Osteoblast (primary cell): ENCODE data around the gene SYT6. TPM values are rescaled to one million over a fixed set of nuclear protein-coding genes. Genes with fewer than 3 reads are reported as not detected.

Source experiments
- DNase-seq: peaks from one replicate; pipeline ENCODE4 v3.0.0; 2011; ENCODE audit warnings: low spot score, mixed read lengths; ENCODE audit not compliant: insufficient read length; ENCODE audit errors: missing footprints
- H2AFZ ChIP-seq: 2 replicates; pipeline ENCODE4 v1.6.0; 2011; ENCODE audit warnings: mild to moderate bottlenecking, low read length
- H3K27ac ChIP-seq: 2 replicates; pipeline ENCODE4 v1.5.1; 2011; ENCODE audit warnings: mild to moderate bottlenecking, low read depth, low read length, moderate library complexity
- H3K27me3 ChIP-seq: 2 replicates; pipeline ENCODE4 v1.6.0; 2012; ENCODE audit warnings: mild to moderate bottlenecking, control low read depth, inconsistent platforms, low read length, moderate library complexity; ENCODE audit not compliant: insufficient read depth
- H3K36me3 ChIP-seq: 2 replicates; pipeline ENCODE4 v1.5.1; 2011; ENCODE audit warnings: mild to moderate bottlenecking, low read length, control low read depth, moderate library complexity; ENCODE audit not compliant: insufficient read depth
- H3K4me1 ChIP-seq: 2 replicates; pipeline ENCODE4 v1.5.1; 2011; ENCODE audit warnings: mild to moderate bottlenecking, low read length, control low read depth, moderate library complexity; ENCODE audit not compliant: insufficient read depth
- H3K4me2 ChIP-seq: 2 replicates; pipeline ENCODE4 v1.6.0; 2011; ENCODE audit warnings: mild to moderate bottlenecking, low read length; ENCODE audit not compliant: insufficient read depth
- H3K4me3 ChIP-seq: fragments of 200-600 bp; sonication (generic); 3 replicates; pipeline ENCODE4 v1.5.1; 2012; ENCODE audit warnings: mild to moderate bottlenecking, low read length, inconsistent platforms; ENCODE audit not compliant: insufficient read depth
- H3K79me2 ChIP-seq: 2 replicates; pipeline ENCODE4 v1.6.0; 2012; ENCODE audit warnings: mild to moderate bottlenecking, low read length, control low read depth, inconsistent platforms; ENCODE audit not compliant: insufficient read depth
- H3K9me3 ChIP-seq: 2 replicates; pipeline ENCODE4 v1.5.1; 2011; ENCODE audit warnings: low read depth, low read length, control low read depth
- H4K20me1 ChIP-seq: 2 replicates; pipeline ENCODE4 v1.6.0; 2012; ENCODE audit warnings: mild to moderate bottlenecking, low read length, control low read depth; ENCODE audit not compliant: insufficient read depth
- CTCF ChIP-seq: IDR thresholded peaks from 2 replicates; pipeline ENCODE4 v1.5.1; 2011; ENCODE audit warnings: mild to moderate bottlenecking, low read depth, low read length, moderate library complexity; ENCODE audit errors: extremely low read depth
- total RNA-seq: library from RNA; depleted of rRNA; stranded (reverse); fragments of >200 nt; gene quantifications from 2 replicates; pipeline ENCODE4 v1.2.3, GENCODE V29; 2012

Gene SYT6
- total RNA-seq, 1 donor: 0.36 TPM

GRCh38 chr1:114122941-114123618 is 30.6 kb downstream of the SYT6 start:
- no peak overlapping the region for H2AFZ ChIP-seq
- no peak for TF ChIP-seq CTCF
- H3K4me3 ChIP-seq: no peak overlapping the region
- no peak overlapping the region for H3K27ac ChIP-seq
- no peak overlapping the region for H3K4me2 ChIP-seq
- H3K27me3 ChIP-seq: peaks cover 5% of the 10 kb centered on the region
- H4K20me1 ChIP-seq: no peaks in the 10 kb centered on the region
- peak; percentile 92 for DNase-seq
- no peaks in the 10 kb centered on the region for H3K4me1 ChIP-seq
- H3K36me3 ChIP-seq: no peaks in the 10 kb centered on the region
- H3K79me2 ChIP-seq: no peaks in the 10 kb centered on the region
- no peaks in the 10 kb centered on the region for H3K9me3 ChIP-seq

DNA sequence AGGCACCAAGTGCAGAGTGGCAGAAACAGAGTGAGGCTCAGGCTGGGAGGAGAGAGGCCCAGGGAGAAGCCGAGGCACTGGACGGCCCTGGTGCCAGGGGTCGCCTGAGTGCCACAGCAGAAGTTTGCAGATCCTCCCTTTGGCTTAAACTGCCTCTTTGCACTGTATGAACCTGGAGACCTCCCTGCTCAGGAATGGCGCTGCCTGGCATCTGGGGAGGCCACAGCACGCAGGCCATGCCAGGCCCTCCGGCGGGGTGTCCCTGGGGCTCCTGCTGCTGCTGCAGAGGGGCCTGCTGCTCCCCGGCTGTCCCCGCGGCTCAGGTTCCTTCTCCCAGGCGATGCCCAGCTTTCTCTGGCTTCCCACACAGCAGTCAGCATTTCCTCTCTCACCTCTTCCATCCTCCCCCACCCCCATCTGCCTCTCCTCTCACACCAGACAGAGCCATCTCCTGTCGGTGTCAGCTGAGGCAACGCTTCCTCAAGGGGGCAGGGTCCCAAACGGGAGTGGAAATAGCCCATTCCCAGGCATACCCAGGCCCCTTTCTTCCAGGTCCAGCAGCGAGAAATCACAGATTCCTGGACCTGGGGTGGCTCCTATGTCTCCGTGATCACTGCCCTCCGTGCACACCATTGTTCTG is 35.2 kb downstream of the SYT6 start:
- Histone ChIP-seq H3K4me2 (no peak overlapping the region), H2AFZ (no peak overlapping the region), H3K79me2 (no peaks in the 10 kb centered on the region), H4K20me1 (no peaks in the 10 kb centered on the region), H3K4me1 (no peaks in the 10 kb centered on the region), H3K9me3 (no peaks in the 10 kb centered on the region), H3K27me3 (peaks cover 5% of the 10 kb centered on the region), H3K36me3 (no peaks in the 10 kb centered on the region), H3K27ac (no peak overlapping the region), H3K4me3 (no peak overlapping the region)
- no peak for DNase-seq
- TF ChIP-seq CTCF: no peak

DNA sequence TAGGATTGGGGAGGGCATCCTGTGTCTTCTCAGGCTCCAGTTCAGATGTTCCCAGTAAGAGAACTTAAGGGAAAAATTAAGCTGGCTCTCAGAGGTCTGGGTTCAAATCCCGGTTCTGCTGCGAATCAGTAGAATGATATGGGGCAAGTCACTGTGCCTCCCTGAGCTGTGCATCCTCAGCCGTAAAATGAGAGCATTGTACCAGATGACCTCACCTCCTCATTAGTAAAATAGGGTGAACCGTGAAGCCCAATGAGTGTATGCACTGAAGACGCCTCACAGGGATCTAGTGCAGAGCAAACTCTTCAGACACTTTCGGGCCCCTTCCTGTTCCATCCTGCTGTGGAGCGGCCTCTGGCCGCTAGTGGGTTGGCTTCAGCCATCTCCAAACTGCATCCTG is 36.0 kb downstream of the SYT6 start:
- no peak overlapping the region for H3K27ac ChIP-seq
- no peak overlapping the region for H2AFZ ChIP-seq
- no peak overlapping the region for H3K4me3 ChIP-seq
- TF ChIP-seq CTCF: no peak
- DNase-seq: peak; percentile 69
- no peaks in the 10 kb centered on the region for H3K79me2 ChIP-seq
- no peak overlapping the region for H3K4me2 ChIP-seq
- no peaks in the 10 kb centered on the region for H3K4me1 ChIP-seq
- H4K20me1 ChIP-seq: no peaks in the 10 kb centered on the region
- no peaks in the 10 kb centered on the region for H3K9me3 ChIP-seq
- H3K36me3 ChIP-seq: no peaks in the 10 kb centered on the region
- H3K27me3 ChIP-seq: peaks cover 5% of the 10 kb centered on the region

GRCh38 chr1:114116086-114116485 is 37.6 kb downstream of the SYT6 start:
- DNase-seq: peak; percentile 46
- Histone ChIP-seq H3K4me1 (no peaks in the 10 kb centered on the region), H3K4me3 (no peak overlapping the region), H3K4me2 (no peak overlapping the region), H3K9me3 (no peaks in the 10 kb centered on the region), H4K20me1 (no peaks in the 10 kb centered on the region), H2AFZ (no peak overlapping the region), H3K27me3 (peaks cover 5% of the 10 kb centered on the region), H3K36me3 (no peaks in the 10 kb centered on the region), H3K79me2 (no peaks in the 10 kb centered on the region), H3K27ac (no peak overlapping the region)
- no peak for TF ChIP-seq CTCF
